ENCODE data around the gene MFN2.

GRCh38 chr1:12022036-12022435 lies 41.8 kb downstream of the MFN2 start:
- no peak for TF ChIP-seq ZNF121 (tag by site-specific recombination; IDR thresholded peaks at IDR 0.05)
- no peak for TF ChIP-seq CTCF (tag by site-specific recombination; IDR thresholded peaks at IDR 0.05)
- TF ChIP-seq ZNF354C (tag by site-specific recombination; IDR thresholded peaks at IDR 0.05; ENCODE audit: borderline replicate concordance, low read depth) = no peak
- no peak for TF ChIP-seq ZNF585B (tag by site-specific recombination; IDR thresholded peaks at IDR 0.05)
- TF ChIP-seq ZNF292 (tag by site-specific recombination; IDR thresholded peaks at IDR 0.05; ENCODE audit: borderline replicate concordance, low read depth) = no peak
- TF ChIP-seq ZSCAN30 (tag by site-specific recombination; IDR thresholded peaks at IDR 0.05) = no peak
- TF ChIP-seq ZNF654 (tag by site-specific recombination; IDR thresholded peaks at IDR 0.05; ENCODE audit: low read depth) = no peak
- no peak for TF ChIP-seq ZNF639 (tag by site-specific recombination; IDR thresholded peaks at IDR 0.05)
- TF ChIP-seq KLF16 (tag by site-specific recombination; IDR thresholded peaks at IDR 0.05) = no peak
- TF ChIP-seq HIC1 (tag by site-specific recombination; IDR thresholded peaks at IDR 0.05) = no peak
- TF ChIP-seq ZNF530 (tag by site-specific recombination; IDR thresholded peaks at IDR 0.05; ENCODE audit: low read depth) = no peak
- no peak for TF ChIP-seq HOXA7 (CRISPR knock-in tag; IDR thresholded peaks at IDR 0.05; ENCODE audit: borderline replicate concordance)
- TF ChIP-seq ELK4 (IDR thresholded peaks at IDR 0.05; ENCODE audit: borderline replicate concordance, low read depth, low read length) = no peak
